ENCODE data around the gene GNMT. TPM values are rescaled to one million over a fixed set of nuclear protein-coding genes. Genes with fewer than 3 reads are reported as not detected.
A peak's percentile ranks its signal among the peaks of the same experiment; 100 is the strongest.

The GNMT gene
- total and polyA plus RNA-seq, 9 of the 15 experiments (the other 6 are each of a cell fraction or from before 2014, with no cell fraction given), result 0.11 to 0.29 (median 0.15) TPM; not detected in 6

- TF ChIP-seq RBBP5 (IDR thresholded peaks at IDR 0.05; ENCODE audit: borderline replicate concordance, insufficient read depth, low read length, poor library complexity, severe bottlenecking), result peak; percentile 84
- peak in 1 of 3 experiments; percentile 11 for TF ChIP-seq YY1 (IDR thresholded peaks at IDR 0.05; ENCODE audit: borderline replicate concordance in 1 of 3, control insufficient read depth in 1 of 3, extremely low read depth in 1 of 3, insufficient read depth in 3 of 3, insufficient read length in 1 of 3, insufficient replicate concordance in 2 of 3, low read depth in 1 of 3, low read length in 2 of 3)
- no peak for TF ChIP-seq CHD1 (IDR thresholded peaks at IDR 0.05; ENCODE audit: low read length)
- no peak for TF ChIP-seq ZNF146 (CRISPR knock-in tag; IDR thresholded peaks at IDR 0.05; ENCODE audit: unreplicated experiment)
- TF ChIP-seq CHAMP1 (IDR thresholded peaks at IDR 0.05), result no peak
- TF ChIP-seq HDAC2 (IDR thresholded peaks at IDR 0.05), result peak; percentile 87
- TF ChIP-seq ELF4 (CRISPR knock-in tag; IDR thresholded peaks at IDR 0.05), result no peak; the same call in 1 of the 2 replicates
- TF ChIP-seq CBX5 (IDR thresholded peaks at IDR 0.05; ENCODE audit: borderline replicate concordance, low read depth), result 0 out of 2 replicates have a peak, but pooled peaks have one; percentile 29
- peak; percentile 78; the same call in 1 of the 2 replicates for TF ChIP-seq CBX1 (IDR thresholded peaks at IDR 0.05; ENCODE audit: low read depth)
- no peak for TF ChIP-seq POLR3G (IDR thresholded peaks at IDR 0.05; ENCODE audit: extremely low read depth, insufficient read length, insufficient replicate concordance)
- TF ChIP-seq ZNF274 (IDR thresholded peaks at IDR 0.05; ENCODE audit: borderline replicate concordance, low read depth, low read length), result no peak
- TF ChIP-seq SP2 (IDR thresholded peaks at IDR 0.05; ENCODE audit: extremely low read depth, low read depth, low read length, poor library complexity, severe bottlenecking), result peak; percentile 76
- TF ChIP-seq MXI1 (IDR thresholded peaks at IDR 0.05; ENCODE audit: low read depth, low read length), result peak; percentile 94
- no peak for TF ChIP-seq MCM5 (IDR thresholded peaks at IDR 0.05; ENCODE audit: low read depth)
- no peak; the same call in 1 of the 2 replicates for TF ChIP-seq HMBOX1 (IDR thresholded peaks at IDR 0.05)
- peak; percentile 82; the same call in 1 of the 2 replicates for TF ChIP-seq NCOA1 (IDR thresholded peaks at IDR 0.05; ENCODE audit: low read depth)
- 0 out of 2 replicates have a peak, but pooled peaks have one; percentile 9 for TF ChIP-seq ZSCAN32 (CRISPR knock-in tag; IDR thresholded peaks at IDR 0.05)
- no peak for TF ChIP-seq ZC3H11A (IDR thresholded peaks at IDR 0.05; ENCODE audit: low read depth, low read length)
- TF ChIP-seq CC2D1A (IDR thresholded peaks at IDR 0.05), result peak; percentile 84; the same call in 1 of the 2 replicates
- peak; percentile 70 for TF ChIP-seq HES1 (IDR thresholded peaks at IDR 0.05; ENCODE audit: low read depth)
- TF ChIP-seq PHB2 (IDR thresholded peaks at IDR 0.05; ENCODE audit: low read depth), result no peak
- no peak for TF ChIP-seq SRSF9 (IDR thresholded peaks at IDR 0.05; ENCODE audit: borderline replicate concordance, low read depth, low read length)
- no peak for TF ChIP-seq ZNF436 (CRISPR knock-in tag; IDR thresholded peaks at IDR 0.05)
- peak; percentile 97; the same call in 1 of the 2 replicates for TF ChIP-seq KAT7 (CRISPR knock-in tag; IDR thresholded peaks at IDR 0.05; ENCODE audit: borderline replicate concordance)
- no peak for TF ChIP-seq STAT5B (CRISPR knock-in tag; IDR thresholded peaks at IDR 0.05)
Measured at GRCh38 chr6:42928986-42929820, 31.4 kb upstream of the GNMT start, which contains the start of gene CNPY3 (continued).

Data from K562 (cell line).